ENCODE results near the gene DSCAML1.

Gene DSCAML1

DNA sequence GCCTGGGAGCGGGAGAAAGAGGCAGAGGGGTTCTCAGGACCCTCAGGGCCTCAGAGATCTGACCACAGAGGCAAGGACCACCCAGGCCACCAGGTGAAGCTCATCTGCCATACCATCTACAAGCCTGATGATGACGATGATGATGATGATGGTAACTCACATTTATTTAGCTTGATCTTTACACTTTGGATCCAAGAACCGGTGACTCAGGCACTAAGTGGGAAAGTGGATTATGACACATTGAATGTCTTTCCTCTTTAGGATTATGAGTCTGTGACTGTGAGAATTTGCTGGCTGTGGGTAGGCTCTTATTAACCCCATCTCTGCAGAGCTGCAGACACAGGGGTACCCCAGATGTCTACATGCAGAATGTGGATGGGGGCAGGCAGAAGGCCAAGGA lies 110.3 kb downstream of the DSCAML1 start:
- no peak for DNase-seq

GRCh38 chr11:117685566-117685965 lies 111.5 kb downstream of the DSCAML1 start:
- DNase-seq: no peak

- no peak for DNase-seq
These were observed 112.3 kb downstream of the DSCAML1 start for GRCh38 chr11:117684731-117685130.

- no peak for DNase-seq
These were observed 112.9 kb downstream of the DSCAML1 start for GRCh38 chr11:117684111-117684510.

- no peak for DNase-seq
These were observed 115.6 kb downstream of the DSCAML1 start for GRCh38 chr11:117681438-117681837.

DNA sequence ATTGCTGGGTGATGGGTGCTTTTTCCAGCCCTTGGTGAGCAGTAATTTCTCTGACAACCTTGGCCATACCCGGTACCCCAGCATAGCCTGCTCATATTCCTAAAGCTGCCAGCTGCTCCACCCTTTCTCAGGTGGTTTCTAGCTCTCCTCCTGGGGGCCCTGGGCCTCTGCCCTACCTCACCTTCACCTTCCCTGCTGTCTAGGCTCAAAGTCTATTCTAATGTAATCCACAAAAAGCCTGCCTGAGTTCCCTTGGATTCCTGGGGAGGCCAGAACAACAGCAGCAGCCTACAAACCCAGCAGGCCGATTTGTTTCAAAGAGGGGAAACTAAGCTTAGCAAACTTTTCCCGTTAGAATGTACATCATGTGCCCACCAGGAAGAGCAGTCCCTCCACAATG lies 117.6 kb downstream of the DSCAML1 start:
- no peak for DNase-seq

GRCh38 chr11:117678658-117679406 lies 118.2 kb downstream of the DSCAML1 start:
- DNase-seq: no peak

DNA sequence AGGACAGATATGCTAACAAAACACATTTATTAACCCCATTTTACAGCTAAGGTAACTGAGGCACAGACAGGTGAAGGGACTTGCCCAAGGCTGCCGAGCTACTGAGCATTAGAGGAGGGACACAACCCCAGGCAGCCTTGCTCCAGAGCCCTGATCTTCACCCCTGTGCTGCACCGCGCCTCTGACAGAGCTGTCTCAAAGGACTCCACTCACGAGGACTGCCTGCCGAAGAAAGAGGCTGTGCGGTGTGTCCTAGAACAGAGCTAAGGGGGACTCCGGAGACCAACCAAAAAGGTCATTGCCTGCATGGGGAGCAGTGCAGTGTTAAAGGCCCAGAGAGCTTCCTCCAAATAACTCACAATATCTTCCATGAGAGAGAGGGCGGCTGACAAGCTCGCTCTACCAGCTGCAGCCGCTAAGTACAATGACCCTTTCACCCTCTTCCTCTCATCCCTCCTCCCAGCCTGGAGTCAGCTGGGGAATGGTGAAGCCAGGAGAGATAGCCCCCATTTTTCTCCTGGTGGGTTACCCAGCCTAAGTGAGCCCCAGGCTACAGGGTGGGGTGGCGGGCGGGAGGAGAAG lies 119.2 kb downstream of the DSCAML1 start:
- DNase-seq: no peak

- no peak for DNase-seq
These were observed 120.5 kb downstream of the DSCAML1 start for GRCh38 chr11:117676501-117676900.

DNA sequence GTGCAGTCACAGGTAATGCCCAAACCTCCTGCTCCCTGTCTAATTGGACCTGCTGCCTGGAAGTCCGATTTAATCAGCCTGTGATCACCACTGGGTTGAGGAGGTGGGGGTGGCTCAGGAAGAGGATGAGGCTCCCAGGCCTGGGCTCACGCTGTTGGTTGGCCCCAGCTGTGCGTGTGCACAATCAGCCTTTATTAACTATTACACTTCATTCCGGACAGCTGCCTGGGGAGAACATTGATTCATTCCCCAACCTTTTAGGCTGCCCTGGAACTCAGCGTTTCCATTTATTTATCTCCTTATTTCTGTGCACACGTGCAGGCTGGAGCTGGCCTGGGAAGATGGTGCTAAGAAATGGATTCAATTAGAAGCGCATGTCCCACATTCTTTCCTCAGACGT lies 123.4 kb downstream of the DSCAML1 start:
- DNase-seq: no peak

- DNase-seq: no peak
These were observed 125.6 kb downstream of the DSCAML1 start for GRCh38 chr11:117671370-117671769.

GRCh38 chr11:117670924-117671323 lies 126.1 kb downstream of the DSCAML1 start:
- no peak for DNase-seq

GRCh38 chr11:117670443-117670842 lies 126.6 kb downstream of the DSCAML1 start:
- DNase-seq: no peak

GRCh38 chr11:117669616-117670015 lies 127.4 kb downstream of the DSCAML1 start:
- no peak for DNase-seq

DNA sequence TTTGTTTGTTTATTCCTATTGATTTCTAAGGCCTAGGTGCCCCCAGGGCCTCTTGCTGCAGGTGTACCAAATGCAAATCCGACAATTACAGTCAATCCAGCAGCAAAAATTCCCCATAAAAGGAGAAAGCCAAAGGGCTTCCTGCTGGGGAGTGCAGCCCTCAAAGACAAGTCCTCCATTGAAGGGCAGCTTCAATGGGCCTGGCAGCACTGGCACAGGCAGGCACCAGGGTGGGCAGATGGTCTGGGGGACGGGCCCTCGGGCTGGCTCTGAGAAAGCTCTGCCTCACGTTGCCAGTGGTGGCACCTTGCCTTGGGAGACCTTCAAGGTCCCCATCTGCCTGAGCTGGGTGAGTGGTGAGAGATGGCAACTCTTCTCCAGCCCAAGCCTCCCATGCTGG lies 128.0 kb downstream of the DSCAML1 start:
- no peak for DNase-seq

GRCh38 chr11:117668321-117668751 lies 128.7 kb downstream of the DSCAML1 start:
- DNase-seq: no peak

DNA sequence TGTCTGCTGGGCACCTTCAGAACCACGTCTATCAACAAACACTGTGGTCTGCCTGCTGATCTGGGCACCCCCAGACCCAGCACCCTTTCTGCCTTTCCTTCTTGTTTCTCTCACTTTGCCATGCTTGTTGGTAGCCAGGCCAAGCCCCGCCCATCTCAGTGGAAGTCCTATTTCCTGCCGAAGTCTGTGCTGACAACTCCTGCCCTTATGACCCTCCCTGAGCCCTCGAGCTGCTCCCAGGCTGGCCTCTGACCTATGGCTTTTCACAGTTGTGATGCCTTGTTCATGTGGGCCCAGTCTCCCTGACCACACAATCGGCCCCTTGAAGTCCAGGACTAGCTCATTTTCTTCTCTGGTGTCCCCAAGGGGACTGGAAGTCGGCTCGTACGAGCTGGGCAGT lies 132.1 kb downstream of the DSCAML1 start:
- DNase-seq: no peak

GRCh38 chr11:117663821-117664220 lies 133.2 kb downstream of the DSCAML1 start:
- no peak for DNase-seq

DNA sequence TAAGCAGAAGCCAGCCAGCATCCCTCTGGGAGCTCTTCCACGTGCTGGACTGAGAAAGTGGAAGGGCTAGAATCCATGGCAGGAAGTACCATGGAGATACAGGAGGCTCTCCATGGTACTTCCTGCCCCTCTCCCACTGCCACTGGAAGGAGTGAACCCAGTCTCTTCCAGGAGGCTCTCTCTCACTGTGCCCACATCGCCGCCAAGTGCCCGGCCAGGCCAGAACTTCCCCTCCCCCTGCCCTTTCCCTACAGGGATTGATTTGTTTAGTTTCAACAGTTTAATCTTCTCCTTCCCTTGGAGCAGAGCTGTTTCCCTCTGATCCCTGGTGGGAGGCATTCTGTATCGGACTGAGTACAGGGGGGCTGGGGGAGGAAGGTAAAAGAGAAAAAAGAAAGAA lies 133.6 kb downstream of the DSCAML1 start:
- DNase-seq: no peak

DNA sequence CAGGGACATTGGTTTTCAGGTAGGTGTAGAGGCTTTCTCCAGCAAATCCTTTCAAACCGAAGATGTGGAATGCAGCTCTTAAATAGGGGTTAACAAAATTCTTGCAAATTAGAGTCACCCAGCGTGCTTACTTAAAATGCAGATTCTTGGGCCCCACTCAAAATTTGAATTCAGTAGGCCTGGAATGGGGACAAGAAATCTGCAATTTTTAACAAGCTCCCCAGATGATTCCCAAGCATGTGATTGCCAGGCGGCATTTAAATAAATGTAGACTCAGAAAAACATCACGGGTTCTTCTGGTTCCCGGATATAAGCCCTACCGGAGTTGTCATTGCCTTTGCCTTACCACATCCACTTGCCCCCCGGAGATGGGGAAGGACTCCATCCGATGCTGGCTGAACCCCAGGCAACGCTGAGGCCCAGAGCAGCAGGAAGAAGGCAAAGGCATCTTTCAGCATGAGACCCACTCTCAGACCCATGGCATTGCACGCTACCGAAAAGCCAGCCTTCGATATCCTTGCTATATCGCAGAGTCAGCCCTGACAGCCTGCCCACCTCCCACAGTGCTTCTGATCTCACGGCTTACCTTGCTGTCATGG lies 134.2 kb downstream of the DSCAML1 start:
- no peak for DNase-seq

- DNase-seq: no peak
These were observed 134.8 kb downstream of the DSCAML1 start for GRCh38 chr11:117662255-117662654.

DNA sequence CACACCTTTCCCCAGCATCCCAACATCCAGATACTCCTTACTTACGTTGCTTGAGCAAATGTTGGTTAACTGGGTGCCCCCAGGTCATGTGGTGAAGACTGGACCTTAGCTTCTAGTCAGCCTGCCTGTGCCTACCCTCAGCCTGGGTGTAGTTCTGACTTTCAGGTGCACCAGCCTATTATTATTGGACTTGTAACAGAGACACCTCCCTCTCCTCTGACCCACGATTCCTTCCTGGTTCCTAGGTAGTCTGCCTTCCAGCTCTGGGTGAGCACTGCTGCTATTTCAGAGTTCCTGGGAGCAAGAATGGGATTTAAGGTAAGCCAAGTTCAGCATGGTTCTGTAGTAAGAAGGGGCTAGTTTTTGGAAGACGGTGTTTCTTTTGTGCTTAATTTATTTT lies 138.2 kb downstream of the DSCAML1 start:
- DNase-seq: no peak

GRCh38 chr11:117657794-117658193 lies 139.2 kb downstream of the DSCAML1 start:
- DNase-seq: no peak

Data from activated CD4-positive, alpha-beta T cell treated with anti-CD3 and anti-CD28 coated beads, Interleukin-2, amount 50 U/mL, for 16 hours (primary cell).